ENCODE results near the gene ZNF646.

The ZNF646 gene

DNA sequence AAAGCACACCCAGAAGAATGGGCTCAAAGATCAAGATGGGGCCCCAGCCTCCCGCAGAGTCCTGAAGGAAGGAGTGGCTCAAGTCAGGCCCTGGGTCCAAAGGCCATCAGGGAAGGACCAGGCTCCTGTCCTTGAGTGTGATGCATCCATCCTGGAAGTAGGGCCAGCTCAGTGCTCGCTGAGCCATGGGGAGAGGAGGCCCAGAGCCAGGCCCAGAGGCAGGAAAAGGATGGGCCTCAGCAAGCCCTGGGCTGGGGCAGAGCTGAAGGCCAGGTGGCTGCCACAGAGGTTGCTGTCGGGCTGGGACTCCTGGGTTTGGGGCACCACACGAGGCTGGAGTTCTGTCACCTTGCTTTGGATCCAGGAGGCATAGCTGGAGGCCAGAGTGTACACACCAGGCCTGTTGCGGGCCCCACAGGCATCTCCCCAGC, 57.6 kb downstream of the ZNF646 start:
- TF ChIP-seq ZNF274 (IDR thresholded peaks at IDR 0.05; ENCODE audit: low read depth, low read length): no peak
- no peak overlapping the region for H3K4me3 ChIP-seq (ENCODE audit: low read length)

DNA sequence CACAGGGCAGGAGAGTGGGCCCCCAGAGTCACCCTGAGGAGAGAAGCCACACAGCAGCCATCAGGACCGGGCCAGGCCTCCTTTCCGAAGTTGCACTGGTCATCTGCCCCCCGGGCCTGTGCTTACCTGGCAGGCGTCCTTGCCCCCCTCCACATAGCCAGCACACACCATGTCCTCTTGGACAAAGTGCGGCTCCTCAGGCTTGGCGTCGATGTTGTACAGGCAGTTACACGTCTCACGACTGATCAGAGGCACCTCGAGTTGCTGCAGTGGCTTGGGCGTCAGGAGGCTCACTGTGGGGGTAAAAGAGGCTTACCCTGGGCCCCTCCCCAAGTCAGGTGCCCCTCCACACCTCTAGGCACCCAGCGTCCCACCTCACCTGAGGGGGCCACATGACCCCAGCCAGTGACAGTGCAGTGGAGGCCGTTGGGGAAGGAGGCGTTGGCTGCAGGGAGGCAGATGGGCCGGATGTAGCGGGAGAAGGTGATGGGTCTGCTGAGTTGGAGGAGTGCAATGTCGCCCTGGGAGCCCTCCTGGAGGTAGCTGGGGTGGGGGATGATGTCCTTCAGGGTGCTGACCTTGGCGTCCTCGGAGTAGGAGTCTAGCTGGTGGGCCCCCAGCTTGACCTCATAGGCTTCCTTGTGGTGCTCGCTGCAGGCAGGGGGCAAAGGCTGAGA, 58.2 kb downstream of the ZNF646 start:
- no peak for TF ChIP-seq ZNF274 (IDR thresholded peaks at IDR 0.05; ENCODE audit: low read depth, low read length)
- no peak overlapping the region for H3K4me3 ChIP-seq (ENCODE audit: low read length)

DNA sequence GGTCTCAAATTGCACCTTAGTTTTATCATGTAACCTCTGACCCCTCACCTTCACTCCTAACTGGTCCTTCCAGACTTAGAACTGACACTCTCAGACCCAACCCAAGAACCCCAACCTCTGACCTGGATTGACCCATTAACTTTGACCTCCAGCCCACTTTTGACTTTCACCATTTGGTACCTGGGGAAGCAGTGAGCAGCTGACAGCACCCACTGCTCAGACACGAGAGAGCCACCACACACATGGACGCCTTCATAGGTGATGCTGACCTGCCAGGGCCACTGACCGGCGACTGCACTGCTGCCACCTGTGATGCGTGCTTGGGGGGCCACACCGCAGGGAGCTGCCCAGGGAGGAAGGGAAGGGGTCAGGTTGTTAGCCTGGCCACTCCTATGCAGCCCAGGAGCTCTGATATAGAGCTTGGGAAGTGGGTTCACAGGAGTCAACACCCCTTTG, 58.9 kb downstream of the ZNF646 start:
- H3K4me3 ChIP-seq (ENCODE audit: low read length): no peak overlapping the region
- TF ChIP-seq ZNF274 (IDR thresholded peaks at IDR 0.05; ENCODE audit: low read depth, low read length): no peak
